Endothelial cell of umbilical vein (primary cell): Measurements from ENCODE around the gene GABBR2.

ENCODE experiments used
- EZH2 ChIP-seq: IDR thresholded peaks from 2 replicates; pipeline ENCODE4 v1.6.1; 2012; ENCODE audit warnings: borderline replicate concordance, low read depth, mild to moderate bottlenecking, moderate library complexity, low read length, inconsistent platforms; ENCODE audit not compliant: severe bottlenecking
- JUN ChIP-seq: IDR thresholded peaks from 2 replicates; pipeline ENCODE4 v1.6.1; 2011; ENCODE audit warnings: borderline replicate concordance, low read depth; ENCODE audit not compliant: insufficient read length, insufficient read depth
- MYC ChIP-seq: IDR thresholded peaks from one replicate; pipeline ENCODE4 v1.6.1; 2011; ENCODE audit warnings: mild to moderate bottlenecking, low read depth, low read length
- POLR2A ChIP-seq: IDR thresholded peaks from 2 replicates; pipeline ENCODE4 v1.6.1; 2012; ENCODE audit warnings: low read depth, mild to moderate bottlenecking, control low read depth, low read length
- TF ChIP-seq, protein P1 (sequence below), 2 donors: IDR thresholded peaks; 1 replicate in 1 of 2; 2 replicates in 1 of 2; pipeline ENCODE4 v1.5.1; 2011; ENCODE audit warnings: low read length in 2 of 2, mild to moderate bottlenecking in 2 of 2, moderate library complexity in 2 of 2, control low read depth in 1 of 2, inconsistent platforms in 1 of 2, low read depth in 1 of 2; ENCODE audit not compliant: insufficient read depth in 1 of 2; ENCODE audit errors: extremely low read depth in 1 of 2
- TF ChIP-seq, protein P2 (sequence below): IDR thresholded peaks from 2 replicates; pipeline ENCODE4 v1.6.1; 2011; ENCODE audit not compliant: insufficient read depth, insufficient read length

DNA sequence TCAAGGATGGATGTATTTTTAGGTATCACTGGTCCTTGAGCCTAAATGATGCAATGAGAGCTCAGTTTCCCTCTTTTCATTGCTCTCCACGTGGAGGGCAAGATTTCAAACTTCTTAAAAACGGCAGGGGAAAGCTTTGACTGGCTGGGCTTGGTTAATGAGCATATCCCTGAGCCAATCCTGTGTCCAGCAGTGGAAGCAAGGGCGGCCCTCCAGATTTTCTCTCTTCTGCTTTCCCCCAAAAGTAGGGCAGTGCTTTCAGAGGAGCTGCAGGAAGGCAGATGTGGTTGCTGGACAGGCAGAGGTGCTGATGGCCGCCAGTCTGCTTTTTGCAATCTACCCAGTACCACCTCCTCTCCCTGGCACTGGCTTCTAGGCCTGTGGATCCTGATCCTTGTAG, 423.3 kb downstream of the GABBR2 start:
- TF ChIP-seq, protein P1, sequence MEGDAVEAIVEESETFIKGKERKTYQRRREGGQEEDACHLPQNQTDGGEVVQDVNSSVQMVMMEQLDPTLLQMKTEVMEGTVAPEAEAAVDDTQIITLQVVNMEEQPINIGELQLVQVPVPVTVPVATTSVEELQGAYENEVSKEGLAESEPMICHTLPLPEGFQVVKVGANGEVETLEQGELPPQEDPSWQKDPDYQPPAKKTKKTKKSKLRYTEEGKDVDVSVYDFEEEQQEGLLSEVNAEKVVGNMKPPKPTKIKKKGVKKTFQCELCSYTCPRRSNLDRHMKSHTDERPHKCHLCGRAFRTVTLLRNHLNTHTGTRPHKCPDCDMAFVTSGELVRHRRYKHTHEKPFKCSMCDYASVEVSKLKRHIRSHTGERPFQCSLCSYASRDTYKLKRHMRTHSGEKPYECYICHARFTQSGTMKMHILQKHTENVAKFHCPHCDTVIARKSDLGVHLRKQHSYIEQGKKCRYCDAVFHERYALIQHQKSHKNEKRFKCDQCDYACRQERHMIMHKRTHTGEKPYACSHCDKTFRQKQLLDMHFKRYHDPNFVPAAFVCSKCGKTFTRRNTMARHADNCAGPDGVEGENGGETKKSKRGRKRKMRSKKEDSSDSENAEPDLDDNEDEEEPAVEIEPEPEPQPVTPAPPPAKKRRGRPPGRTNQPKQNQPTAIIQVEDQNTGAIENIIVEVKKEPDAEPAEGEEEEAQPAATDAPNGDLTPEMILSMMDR (IDR thresholded peaks at IDR 0.05; ENCODE audit: extremely low read depth in 1 of 2, insufficient read depth in 1 of 2, low read depth in 1 of 2, low read length in 2 of 2): no peak
- no peak for TF ChIP-seq EZH2
- TF ChIP-seq MYC: no peak
- no peak for TF ChIP-seq JUN
- TF ChIP-seq POLR2A: no peak
- TF ChIP-seq, protein P2, sequence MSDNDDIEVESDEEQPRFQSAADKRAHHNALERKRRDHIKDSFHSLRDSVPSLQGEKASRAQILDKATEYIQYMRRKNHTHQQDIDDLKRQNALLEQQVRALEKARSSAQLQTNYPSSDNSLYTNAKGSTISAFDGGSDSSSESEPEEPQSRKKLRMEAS: no peak
